ENCODE results near the gene IL1RAPL2. TPM values are rescaled to one million over a fixed set of nuclear protein-coding genes. Genes with fewer than 3 reads are reported as not detected.

The IL1RAPL2 gene
- total and polyA plus RNA-seq, 2 donors (not counting 1 experiment from before 2014, with no cell fraction given) = not detected

- intact Hi-C loops (cut with micrococcal nuclease) = no loop called here
- ChIA-PET POLR2A (no interaction called here), CTCF (no interaction called here)
- Mint-ChIP-seq H3K4me1 (no peaks in the 10 kb centered on the region), H3K9me3 (ENCODE audit: insufficient read depth) (no peaks in the 10 kb centered on the region), H3K4me3 (no peak overlapping the region), H3K27me3 (no peaks in the 10 kb centered on the region), H3K27ac (no peak overlapping the region)
- H3K9me3 ChIP-seq (ENCODE audit: control extremely low read depth in 1 of 3, control insufficient read depth in 2 of 3, insufficient read depth in 1 of 3, low read length in 2 of 3) = no peaks in the 10 kb centered on the region
- TF ChIP-seq CTCF (IDR thresholded peaks at IDR 0.05) (no peak), EZH2 (IDR thresholded peaks at IDR 0.05; ENCODE audit: borderline replicate concordance, insufficient read depth, low read depth, low read length, poor library complexity, severe bottlenecking) (no peak)
- H3K9ac ChIP-seq (ENCODE audit: low read length) = no peak overlapping the region
- no peaks in the 10 kb centered on the region for H3K79me2 ChIP-seq (ENCODE audit: control insufficient read depth, insufficient read depth, low read length)
- H3K4me2 ChIP-seq (replicated peaks; ENCODE audit: low read depth, low read length, poor library complexity, severe bottlenecking) = no peak overlapping the region
- H3K36me3 ChIP-seq (replicated peaks in 1 of 2; ENCODE audit: control extremely low read depth in 1 of 2, control insufficient read depth in 1 of 2, extremely low read depth in 1 of 2, insufficient read depth in 2 of 2, low read length in 1 of 2) = no peaks in the 10 kb centered on the region
- H3K27me3 ChIP-seq (replicated peaks in 1 of 4; ENCODE audit: control extremely low read depth in 1 of 4, control insufficient read depth in 3 of 4, insufficient read depth in 4 of 4, low read length in 3 of 4) = no peaks in the 10 kb centered on the region
- no peak overlapping the region for H2AFZ ChIP-seq (ENCODE audit: insufficient read depth, low read depth, low read length, poor library complexity, severe bottlenecking)
- H3K27ac ChIP-seq (ENCODE audit: low read length in 2 of 2) = no peak overlapping the region
- no peak for ATAC-seq (ENCODE audit: low read depth)
- no peaks in the 10 kb centered on the region for H4K20me1 ChIP-seq (ENCODE audit: control insufficient read depth, insufficient read depth, low read length, poor library complexity, severe bottlenecking)
- H3K4me1 ChIP-seq (ENCODE audit: control insufficient read depth in 2 of 2, insufficient read depth in 2 of 2, low read length in 2 of 2) = no peaks in the 10 kb centered on the region
- no CpG with 5 or more reads among the region's 3 CpGs for WGBS (ENCODE audit: insufficient coverage)
- DNase-seq = no peak
- H3K4me3 ChIP-seq (ENCODE audit: control extremely low read depth in 1 of 5, extremely low read depth in 1 of 5, insufficient read depth in 1 of 5, low read depth in 2 of 5, low read length in 4 of 5) = no peak overlapping the region
Observed at GRCh38 chrX:105458846-105459245, 892.8 kb downstream of the IL1RAPL2 start.

- no peaks in the 10 kb centered on the region for H3K27me3 ChIP-seq (replicated peaks in 1 of 4; ENCODE audit: control extremely low read depth in 1 of 4, control insufficient read depth in 3 of 4, insufficient read depth in 4 of 4, low read length in 3 of 4)
- no peaks in the 10 kb centered on the region for H3K9me3 ChIP-seq (ENCODE audit: control extremely low read depth in 1 of 3, control insufficient read depth in 2 of 3, insufficient read depth in 1 of 3, low read length in 2 of 3)
- H3K4me2 ChIP-seq (replicated peaks; ENCODE audit: low read depth, low read length, poor library complexity, severe bottlenecking) = no peak overlapping the region
- no peak overlapping the region for H3K9ac ChIP-seq (ENCODE audit: low read length)
- no peak overlapping the region for H2AFZ ChIP-seq (ENCODE audit: insufficient read depth, low read depth, low read length, poor library complexity, severe bottlenecking)
- DNase-seq (no peak), ATAC-seq (ENCODE audit: low read depth) (no peak)
- no CpG with 5 or more reads among the region's 1 CpG for WGBS (ENCODE audit: insufficient coverage)
- no peak for TF ChIP-seq EZH2 (IDR thresholded peaks at IDR 0.05; ENCODE audit: borderline replicate concordance, insufficient read depth, low read depth, low read length, poor library complexity, severe bottlenecking)
- no peak for TF ChIP-seq CTCF (IDR thresholded peaks at IDR 0.05)
- Mint-ChIP-seq H3K4me3 (no peak overlapping the region), H3K27me3 (no peaks in the 10 kb centered on the region), H3K4me1 (no peaks in the 10 kb centered on the region), H3K9me3 (ENCODE audit: insufficient read depth) (no peaks in the 10 kb centered on the region), H3K27ac (no peak overlapping the region)
- H3K79me2 ChIP-seq (ENCODE audit: control insufficient read depth, insufficient read depth, low read length) = no peaks in the 10 kb centered on the region
- H4K20me1 ChIP-seq (ENCODE audit: control insufficient read depth, insufficient read depth, low read length, poor library complexity, severe bottlenecking) = no peaks in the 10 kb centered on the region
- H3K27ac ChIP-seq (ENCODE audit: low read length in 2 of 2) = no peak overlapping the region
- H3K4me3 ChIP-seq (ENCODE audit: control extremely low read depth in 1 of 5, extremely low read depth in 1 of 5, insufficient read depth in 1 of 5, low read depth in 2 of 5, low read length in 4 of 5) = no peak overlapping the region
- POLR2A ChIA-PET = no interaction called here
- intact Hi-C loops (cut with micrococcal nuclease) = no loop called here
- CTCF ChIA-PET = no interaction called here
- H3K4me1 ChIP-seq (ENCODE audit: control insufficient read depth in 2 of 2, insufficient read depth in 2 of 2, low read length in 2 of 2) = no peaks in the 10 kb centered on the region
- no peaks in the 10 kb centered on the region for H3K36me3 ChIP-seq (replicated peaks in 1 of 2; ENCODE audit: control extremely low read depth in 1 of 2, control insufficient read depth in 1 of 2, extremely low read depth in 1 of 2, insufficient read depth in 2 of 2, low read length in 1 of 2)
Observed at GRCh38 chrX:105460376-105460775, 894.4 kb downstream of the IL1RAPL2 start.

All from B cell (primary cell).